ENCODE results near the gene HNRNPM.
A peak's percentile ranks its signal among the peaks of the same experiment; 100 is the strongest.

GRCh38 chr19:8506402-8506957 lies 61.7 kb downstream of the HNRNPM start:
- TF ChIP-seq POLR2AphosphoS5 (IDR thresholded peaks at IDR 0.05) = peak in 1 of 4 donors; percentile 7
- TF ChIP-seq, protein P1, sequence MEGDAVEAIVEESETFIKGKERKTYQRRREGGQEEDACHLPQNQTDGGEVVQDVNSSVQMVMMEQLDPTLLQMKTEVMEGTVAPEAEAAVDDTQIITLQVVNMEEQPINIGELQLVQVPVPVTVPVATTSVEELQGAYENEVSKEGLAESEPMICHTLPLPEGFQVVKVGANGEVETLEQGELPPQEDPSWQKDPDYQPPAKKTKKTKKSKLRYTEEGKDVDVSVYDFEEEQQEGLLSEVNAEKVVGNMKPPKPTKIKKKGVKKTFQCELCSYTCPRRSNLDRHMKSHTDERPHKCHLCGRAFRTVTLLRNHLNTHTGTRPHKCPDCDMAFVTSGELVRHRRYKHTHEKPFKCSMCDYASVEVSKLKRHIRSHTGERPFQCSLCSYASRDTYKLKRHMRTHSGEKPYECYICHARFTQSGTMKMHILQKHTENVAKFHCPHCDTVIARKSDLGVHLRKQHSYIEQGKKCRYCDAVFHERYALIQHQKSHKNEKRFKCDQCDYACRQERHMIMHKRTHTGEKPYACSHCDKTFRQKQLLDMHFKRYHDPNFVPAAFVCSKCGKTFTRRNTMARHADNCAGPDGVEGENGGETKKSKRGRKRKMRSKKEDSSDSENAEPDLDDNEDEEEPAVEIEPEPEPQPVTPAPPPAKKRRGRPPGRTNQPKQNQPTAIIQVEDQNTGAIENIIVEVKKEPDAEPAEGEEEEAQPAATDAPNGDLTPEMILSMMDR (IDR thresholded peaks at IDR 0.05) = no peak
